H9 (cell line): ENCODE measurements around the gene NPHP1. TPM values are rescaled to one million over a fixed set of nuclear protein-coding genes. Genes with fewer than 3 reads are reported as not detected.
"Not testable (repeated sequence)": the region's sequence is repeated elsewhere in the genome, so short reads cannot be mapped to it uniquely, and the experiment has no call there.

Source experiments
- DNase-seq: peaks from one replicate; pipeline ENCODE4 v3.0.0-alpha.2; 2017
- H2AFZ ChIP-seq: one replicate; pipeline ENCODE4 v1.6.1; 2013; ENCODE audit warnings: mild to moderate bottlenecking, low read length, control low read depth, moderate library complexity
- H2AK5ac ChIP-seq: 2 replicates; pipeline ENCODE4 v1.6.1; 2013; ENCODE audit warnings: low read length, control low read depth, mixed read lengths; ENCODE audit not compliant: insufficient read length
- H2BK120ac ChIP-seq: one replicate; pipeline ENCODE4 v1.6.1; 2013; ENCODE audit warnings: low read depth, mild to moderate bottlenecking, low read length, control low read depth, inconsistent platforms; ENCODE audit not compliant: poor library complexity, severe bottlenecking
- H2BK12ac ChIP-seq: 2 replicates; pipeline ENCODE4 v1.6.1; 2013; ENCODE audit warnings: low read length, control low read depth, mixed read lengths, low read depth; ENCODE audit not compliant: insufficient read length
- H2BK15ac ChIP-seq: 2 replicates; pipeline ENCODE4 v1.6.1; 2013; ENCODE audit warnings: low read depth, low read length, control low read depth
- H2BK20ac ChIP-seq: one replicate; pipeline ENCODE4 v1.6.1; 2013; ENCODE audit warnings: low read depth, mild to moderate bottlenecking, low read length, control low read depth, inconsistent platforms; ENCODE audit not compliant: poor library complexity, severe bottlenecking
- H2BK5ac ChIP-seq: 2 replicates; pipeline ENCODE4 v1.6.1; 2013; ENCODE audit warnings: low read length, control low read depth, mixed read lengths; ENCODE audit not compliant: insufficient read length
- H3K14ac ChIP-seq: 2 replicates; pipeline ENCODE4 v1.6.1; 2013; ENCODE audit warnings: low read length, control low read depth; ENCODE audit not compliant: insufficient read depth
- H3K18ac ChIP-seq: 2 replicates; pipeline ENCODE4 v1.6.1; 2013; ENCODE audit warnings: low read depth, mild to moderate bottlenecking, mixed read lengths, low read length, control low read depth; ENCODE audit not compliant: insufficient read length
- H3K23ac ChIP-seq: 2 replicates; pipeline ENCODE4 v1.6.1; 2013; ENCODE audit warnings: low read length, control low read depth, mixed read lengths, low read depth; ENCODE audit not compliant: insufficient read length
- H3K23me2 ChIP-seq: 2 replicates; pipeline ENCODE4 v1.6.1; 2013; ENCODE audit warnings: low read depth, mild to moderate bottlenecking, mixed read lengths, low read length, control low read depth; ENCODE audit not compliant: insufficient read length, poor library complexity, severe bottlenecking
- H3K27ac ChIP-seq: 2 replicates; pipeline ENCODE4 v1.5.1; 2013; ENCODE audit warnings: low read length, control low read depth, mixed read lengths, low read depth; ENCODE audit not compliant: insufficient read length
- H3K27me3 ChIP-seq: 2 replicates; pipeline ENCODE4 v1.6.1; 2013; ENCODE audit warnings: low read length, control low read depth, inconsistent platforms; ENCODE audit not compliant: insufficient read depth
- H3K4ac ChIP-seq: 2 replicates; pipeline ENCODE4 v1.6.1; 2013; ENCODE audit warnings: low read depth, mild to moderate bottlenecking, control low read depth, inconsistent platforms, low read length, moderate library complexity
- H3K4me1 ChIP-seq: 2 replicates; pipeline ENCODE4 v1.6.1; 2013; ENCODE audit warnings: low read length, control low read depth, inconsistent platforms; ENCODE audit not compliant: insufficient read depth
- H3K4me2 ChIP-seq: 2 replicates; pipeline ENCODE4 v1.6.1; 2013; ENCODE audit warnings: low read length, control low read depth, mixed read lengths; ENCODE audit not compliant: insufficient read length, insufficient read depth
- H3K56ac ChIP-seq: 2 replicates; pipeline ENCODE4 v1.6.1; 2013; ENCODE audit warnings: low read depth, mild to moderate bottlenecking, mixed read lengths, low read length, control low read depth; ENCODE audit not compliant: insufficient read length
- H3K79me1 ChIP-seq: 2 replicates; pipeline ENCODE4 v1.6.1; 2013; ENCODE audit warnings: low read depth, mild to moderate bottlenecking, moderate library complexity, low read length, control low read depth, inconsistent platforms; ENCODE audit not compliant: insufficient read depth, poor library complexity, severe bottlenecking
- H3K79me2 ChIP-seq: 2 replicates; pipeline ENCODE4 v1.6.1; 2013; ENCODE audit warnings: low read length, control low read depth, inconsistent platforms; ENCODE audit not compliant: insufficient read depth
- H3K9ac ChIP-seq: 2 replicates; pipeline ENCODE4 v1.6.1; 2013; ENCODE audit warnings: low read length, control low read depth, mixed read lengths; ENCODE audit not compliant: insufficient read length; ENCODE audit errors: extremely low read depth
- H3K9me3 ChIP-seq: one replicate; pipeline ENCODE4 v1.6.1; 2013; ENCODE audit warnings: low read depth, low read length, inconsistent platforms; ENCODE audit not compliant: control insufficient read depth
- H3T11ph ChIP-seq: one replicate; pipeline ENCODE4 v1.6.1; 2013; ENCODE audit warnings: mild to moderate bottlenecking, low read length, control low read depth, inconsistent platforms
- H4K20me1 ChIP-seq: one replicate; pipeline ENCODE4 v1.6.1; 2013; ENCODE audit not compliant: control insufficient read depth, insufficient read length, insufficient read depth
- H4K5ac ChIP-seq: 2 replicates; pipeline ENCODE4 v1.6.1; 2013; ENCODE audit warnings: low read depth, mild to moderate bottlenecking, mixed read lengths, low read length, control low read depth; ENCODE audit not compliant: insufficient read length
- H4K8ac ChIP-seq: replicated peaks from 2 replicates; pipeline ENCODE4 v1.6.1; 2013; ENCODE audit warnings: low read length, control low read depth, mixed read lengths, low read depth; ENCODE audit not compliant: insufficient read length
- H4K91ac ChIP-seq: 2 replicates; pipeline ENCODE4 v1.6.1; 2013; ENCODE audit warnings: low read depth, mild to moderate bottlenecking, moderate library complexity, mixed read lengths, low read length, control low read depth; ENCODE audit not compliant: insufficient read length
- H3K27ac Mint-ChIP-seq, 3 experiments: 2 replicates in 2 of 3; 3 replicates in 1 of 3; pipeline ENCODE4 v1.8.0; 2020 to 2021; ENCODE audit warnings: mixed read lengths in 3 of 3, mild to moderate bottlenecking in 1 of 3, moderate library complexity in 1 of 3
- H3K27me3 Mint-ChIP-seq: 2 replicates; pipeline ENCODE4 v1.8.0; 2021; ENCODE audit warnings: low read depth, mild to moderate bottlenecking, moderate library complexity, mixed read lengths
- H3K36me3 Mint-ChIP-seq, 3 experiments: 2 replicates in 2 of 3; 3 replicates in 1 of 3; pipeline ENCODE4 v1.8.0; 2020 to 2021; ENCODE audit warnings: low read depth in 3 of 3, mixed read lengths in 3 of 3; ENCODE audit not compliant: insufficient read depth in 1 of 3
- H3K4me1 Mint-ChIP-seq, 2 experiments: 2 replicates each; pipeline ENCODE4 v1.8.0; 2020; ENCODE audit warnings: mixed read lengths in 2 of 2
- H3K4me3 Mint-ChIP-seq, 2 experiments: 2 replicates in 1 of 2; 3 replicates in 1 of 2; pipeline ENCODE4 v1.8.0; 2020 to 2021; ENCODE audit warnings: mild to moderate bottlenecking in 2 of 2, mixed read lengths in 2 of 2, moderate library complexity in 1 of 2
- H3K9me3 Mint-ChIP-seq, 2 experiments: 2 replicates in 1 of 2; 3 replicates in 1 of 2; pipeline ENCODE4 v1.8.0; 2020; ENCODE audit warnings: mild to moderate bottlenecking in 2 of 2, mixed read lengths in 2 of 2, moderate library complexity in 1 of 2
- WGBS: extraction: QIAGEN DNeasy Blood & Tissue Kit; methylation state at CpG from one replicate; pipeline ENCODE4 v1.1.7; 2013; ENCODE audit warnings: missing lambda C conversion rate, low lambda C conversion rate, mixed read lengths; ENCODE audit not compliant: insufficient read length; ENCODE audit errors: extremely low coverage; 5-methylcytosine and 5-hydroxymethylcytosine counted together
- microRNA-seq: library from miRNA; unstranded; fragments of <30 nt; microRNA quantifications from one replicate; pipeline ENCODE4, GENCODE V29; 2020; ENCODE audit warnings: borderline microRNAs expressed
- total RNA-seq: library from RNA; stranded (reverse); gene quantifications from 2 replicates; pipeline ENCODE4 v1.2.1, GENCODE V29; 2021

Gene NPHP1
- total RNA-seq, 1 experiment from 2014 or later, result 2.1 TPM

DNA sequence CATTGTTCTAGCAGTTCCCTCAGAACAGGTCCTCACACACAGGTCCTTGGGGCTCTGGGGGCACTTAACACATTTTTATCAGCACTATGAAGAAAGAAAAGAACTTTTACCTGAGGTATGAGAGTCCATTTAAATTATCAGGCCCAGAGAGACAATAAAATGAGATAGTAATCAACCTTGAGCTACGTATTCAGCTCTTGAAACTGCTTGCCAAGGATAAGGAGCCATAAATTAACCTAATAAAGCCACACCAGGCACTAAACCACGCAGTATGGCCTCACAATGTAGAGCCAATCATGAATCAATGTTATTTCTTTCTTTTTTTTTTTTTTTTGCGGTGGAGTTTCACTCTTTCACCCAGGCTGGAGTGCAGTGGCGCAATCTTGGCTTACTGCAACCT is 126.7 kb downstream of the NPHP1 start:
- H2BK12ac ChIP-seq, H3K79me1 ChIP-seq, H4K5ac ChIP-seq, H2BK5ac ChIP-seq, H3K27ac Mint-ChIP-seq, H3K56ac ChIP-seq, H3K27ac ChIP-seq, H3K4me1 Mint-ChIP-seq, DNase-seq, H3K27me3 Mint-ChIP-seq, H3K18ac ChIP-seq, H3K14ac ChIP-seq, H3K79me2 ChIP-seq, H3K4ac ChIP-seq, H3K36me3 Mint-ChIP-seq, H3K27me3 ChIP-seq, H3K9me3 Mint-ChIP-seq, H3K9ac ChIP-seq, H3K23me2 ChIP-seq, H4K20me1 ChIP-seq, H3K9me3 ChIP-seq, H2BK15ac ChIP-seq, H2BK20ac ChIP-seq, H3K4me1 ChIP-seq, H4K8ac ChIP-seq, H3K4me3 Mint-ChIP-seq, H3K23ac ChIP-seq, H2AFZ ChIP-seq, H3K4me2 ChIP-seq, H2BK120ac ChIP-seq, H3T11ph ChIP-seq, H2AK5ac ChIP-seq, H4K91ac ChIP-seq: not testable (repeated sequence)
- WGBS, result no CpG with 5 or more reads among the region's 4 CpGs

GRCh38 chr2:110075896-110076295 is 128.9 kb downstream of the NPHP1 start:
- not testable (repeated sequence) for H2AK5ac ChIP-seq, H3K4ac ChIP-seq, H3K79me2 ChIP-seq, H2BK5ac ChIP-seq, H4K91ac ChIP-seq, H3K9ac ChIP-seq, H3K36me3 Mint-ChIP-seq, H2BK20ac ChIP-seq, H3K56ac ChIP-seq, H3K4me3 Mint-ChIP-seq, H3K4me1 ChIP-seq, H2BK120ac ChIP-seq, H3T11ph ChIP-seq, H3K23ac ChIP-seq, H3K14ac ChIP-seq, H4K20me1 ChIP-seq, H3K9me3 Mint-ChIP-seq, H2BK12ac ChIP-seq, H2AFZ ChIP-seq, H4K5ac ChIP-seq, H3K4me2 ChIP-seq, H3K18ac ChIP-seq, DNase-seq, H3K9me3 ChIP-seq, H3K27me3 Mint-ChIP-seq, H3K27ac Mint-ChIP-seq, H3K27ac ChIP-seq, H3K4me1 Mint-ChIP-seq, H3K23me2 ChIP-seq, H2BK15ac ChIP-seq, H3K79me1 ChIP-seq, H4K8ac ChIP-seq, H3K27me3 ChIP-seq
- WGBS, result no CpG with 5 or more reads among the region's 4 CpGs

Small RNAs within 50 kb of the gene (microRNA-seq; reads per million reads assigned to microRNA genes)
- gene MIR4436B1, result not detected

Other genes with a start within 250 kb of the NPHP1 start
- 5.0 and 5.5 TPM in 2 replicates for gene MALL, start 89.2 kb downstream of the NPHP1 start, total RNA-seq
- 15.8 and 16.3 TPM in 2 replicates for gene MTLN, start 7.5 kb upstream of the NPHP1 start, total RNA-seq